Ishikawa (cell line): ENCODE results near the gene UBL4A.

Source experiments
- CEBPB ChIP-seq: IDR thresholded peaks from 2 replicates; pipeline ENCODE4 v1.6.1; 2012
- CREB1 ChIP-seq: IDR thresholded peaks from 2 replicates; pipeline ENCODE4 v1.6.1; 2012; ENCODE audit warnings: low read depth
- EGR1 ChIP-seq: IDR thresholded peaks from 2 replicates; pipeline ENCODE4 v1.6.1; 2012
- EP300 ChIP-seq: IDR thresholded peaks from 2 replicates; pipeline ENCODE4 v1.6.1; 2012; ENCODE audit warnings: borderline replicate concordance
- FOXM1 ChIP-seq: IDR thresholded peaks from 2 replicates; pipeline ENCODE4 v1.6.1; 2012; ENCODE audit warnings: low read depth, borderline replicate concordance
- NFIC ChIP-seq: IDR thresholded peaks from 2 replicates; pipeline ENCODE4 v1.6.1; 2012
- RAD21 ChIP-seq: IDR thresholded peaks from 2 replicates; pipeline ENCODE4 v1.6.1; 2012; ENCODE audit warnings: low read depth
- TAF1 ChIP-seq: IDR thresholded peaks from 2 replicates; pipeline ENCODE4 v1.6.1; 2012; ENCODE audit warnings: low read depth, mild to moderate bottlenecking
- TCF12 ChIP-seq: IDR thresholded peaks from 2 replicates; pipeline ENCODE4 v1.6.1; 2012; ENCODE audit warnings: low read depth
- TEAD4 ChIP-seq: IDR thresholded peaks from 2 replicates; pipeline ENCODE4 v1.6.1; 2012
- YY1 ChIP-seq: IDR thresholded peaks from 2 replicates; pipeline ENCODE4 v1.6.1; 2012; ENCODE audit warnings: low read depth
- ZBTB7A ChIP-seq: IDR thresholded peaks from 2 replicates; pipeline ENCODE4 v1.6.1; 2012; ENCODE audit warnings: low read depth
- TF ChIP-seq, protein P1 (sequence below): IDR thresholded peaks from 2 replicates; pipeline ENCODE4 v1.6.1; 2012
- TF ChIP-seq, protein P2 (sequence below): IDR thresholded peaks from 2 replicates; pipeline ENCODE4 v1.6.1; 2012; ENCODE audit warnings: low read depth, mild to moderate bottlenecking
- TF ChIP-seq, protein P3 (sequence below): IDR thresholded peaks from 2 replicates; pipeline ENCODE4 v1.6.1; 2012

The UBL4A gene

DNA sequence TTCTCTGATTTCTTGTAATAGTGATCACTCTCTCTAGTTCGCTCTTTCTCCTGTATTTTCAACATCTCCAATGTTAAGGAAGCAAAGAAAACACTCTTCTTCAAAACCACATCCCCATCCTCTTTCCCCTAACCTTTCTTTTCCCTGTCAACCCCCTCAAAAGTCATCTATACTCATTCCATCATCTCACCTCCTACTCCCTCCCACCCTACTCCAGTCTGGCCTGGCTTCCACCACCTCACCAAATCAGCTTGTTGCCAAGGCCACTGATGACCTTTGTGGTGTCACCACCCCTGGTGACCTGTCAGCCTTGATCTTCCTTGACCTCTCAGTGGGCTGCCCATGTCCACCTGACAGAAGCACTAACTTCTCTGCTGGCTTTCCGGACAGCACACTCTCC lies 27.3 kb upstream of the UBL4A start:
- TF ChIP-seq RAD21 (no peak), CEBPB (no peak), YY1 (no peak), TAF1 (no peak), TCF12 (no peak), EGR1 (no peak), CREB1 (no peak), ZBTB7A (no peak), TEAD4 (no peak), NFIC (no peak)
- TF ChIP-seq, protein P1, sequence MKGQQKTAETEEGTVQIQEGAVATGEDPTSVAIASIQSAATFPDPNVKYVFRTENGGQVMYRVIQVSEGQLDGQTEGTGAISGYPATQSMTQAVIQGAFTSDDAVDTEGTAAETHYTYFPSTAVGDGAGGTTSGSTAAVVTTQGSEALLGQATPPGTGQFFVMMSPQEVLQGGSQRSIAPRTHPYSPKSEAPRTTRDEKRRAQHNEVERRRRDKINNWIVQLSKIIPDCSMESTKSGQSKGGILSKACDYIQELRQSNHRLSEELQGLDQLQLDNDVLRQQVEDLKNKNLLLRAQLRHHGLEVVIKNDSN = no peak
- TF ChIP-seq, protein P2, sequence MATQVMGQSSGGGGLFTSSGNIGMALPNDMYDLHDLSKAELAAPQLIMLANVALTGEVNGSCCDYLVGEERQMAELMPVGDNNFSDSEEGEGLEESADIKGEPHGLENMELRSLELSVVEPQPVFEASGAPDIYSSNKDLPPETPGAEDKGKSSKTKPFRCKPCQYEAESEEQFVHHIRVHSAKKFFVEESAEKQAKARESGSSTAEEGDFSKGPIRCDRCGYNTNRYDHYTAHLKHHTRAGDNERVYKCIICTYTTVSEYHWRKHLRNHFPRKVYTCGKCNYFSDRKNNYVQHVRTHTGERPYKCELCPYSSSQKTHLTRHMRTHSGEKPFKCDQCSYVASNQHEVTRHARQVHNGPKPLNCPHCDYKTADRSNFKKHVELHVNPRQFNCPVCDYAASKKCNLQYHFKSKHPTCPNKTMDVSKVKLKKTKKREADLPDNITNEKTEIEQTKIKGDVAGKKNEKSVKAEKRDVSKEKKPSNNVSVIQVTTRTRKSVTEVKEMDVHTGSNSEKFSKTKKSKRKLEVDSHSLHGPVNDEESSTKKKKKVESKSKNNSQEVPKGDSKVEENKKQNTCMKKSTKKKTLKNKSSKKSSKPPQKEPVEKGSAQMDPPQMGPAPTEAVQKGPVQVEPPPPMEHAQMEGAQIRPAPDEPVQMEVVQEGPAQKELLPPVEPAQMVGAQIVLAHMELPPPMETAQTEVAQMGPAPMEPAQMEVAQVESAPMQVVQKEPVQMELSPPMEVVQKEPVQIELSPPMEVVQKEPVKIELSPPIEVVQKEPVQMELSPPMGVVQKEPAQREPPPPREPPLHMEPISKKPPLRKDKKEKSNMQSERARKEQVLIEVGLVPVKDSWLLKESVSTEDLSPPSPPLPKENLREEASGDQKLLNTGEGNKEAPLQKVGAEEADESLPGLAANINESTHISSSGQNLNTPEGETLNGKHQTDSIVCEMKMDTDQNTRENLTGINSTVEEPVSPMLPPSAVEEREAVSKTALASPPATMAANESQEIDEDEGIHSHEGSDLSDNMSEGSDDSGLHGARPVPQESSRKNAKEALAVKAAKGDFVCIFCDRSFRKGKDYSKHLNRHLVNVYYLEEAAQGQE = no peak

DNA sequence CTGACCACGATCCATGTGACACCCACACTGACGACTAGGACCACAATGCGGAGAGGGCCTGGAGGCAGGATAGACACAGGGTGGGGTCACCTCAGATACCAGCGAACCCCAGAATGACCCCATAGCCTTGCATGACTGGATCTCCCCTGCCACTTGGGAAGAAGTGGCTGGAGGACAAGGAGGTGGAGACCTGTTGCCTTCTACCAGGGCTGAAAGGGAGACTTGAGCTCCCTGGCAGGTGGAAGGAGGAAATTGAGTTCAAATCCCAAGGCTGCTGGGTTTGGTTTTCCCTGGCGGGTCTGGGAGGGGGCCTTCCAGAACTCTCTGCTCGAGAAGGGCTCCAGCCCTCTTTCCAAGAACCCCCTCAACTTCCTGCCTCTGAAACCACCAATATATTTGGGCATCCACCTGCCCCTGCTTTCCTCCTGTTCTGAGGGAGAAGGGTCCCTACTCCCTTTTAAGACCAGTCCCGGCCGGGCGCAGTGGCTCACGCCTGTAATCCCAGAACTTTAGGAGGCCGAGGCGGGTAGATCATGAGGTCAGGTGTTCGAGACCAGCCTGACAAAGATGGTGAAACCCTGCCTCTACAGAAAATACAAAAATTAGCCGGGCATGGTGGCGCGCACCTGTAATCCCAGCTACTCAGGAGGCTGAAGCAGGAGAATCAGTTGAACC lies 26.6 kb upstream of the UBL4A start:
- TF ChIP-seq YY1 (no peak), TCF12 (no peak), CREB1 (no peak), TAF1 (no peak), TEAD4 (no peak), RAD21 (no peak), FOXM1 (no peak), NFIC (no peak), CEBPB (no peak)
- TF ChIP-seq, protein P1 = no peak

DNA sequence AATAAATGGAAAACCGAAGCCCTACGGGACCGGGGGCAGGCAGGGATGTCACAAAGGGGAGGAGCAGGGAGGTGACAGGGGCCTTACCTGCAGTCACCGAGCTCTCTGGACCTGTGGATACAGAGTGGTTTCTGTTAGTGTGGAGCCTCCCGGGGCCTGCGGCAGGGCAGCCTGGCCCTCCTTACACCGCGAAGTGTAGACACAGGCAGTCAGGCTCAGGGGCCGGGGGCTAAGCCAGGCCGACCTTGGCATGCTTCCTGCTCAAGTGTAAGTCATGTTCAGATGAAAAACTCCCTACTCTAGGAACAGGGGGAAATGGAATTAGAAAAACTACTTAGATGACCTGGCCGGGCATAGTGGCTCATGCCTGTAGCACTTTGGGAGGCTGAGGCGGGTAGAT lies 25.3 kb upstream of the UBL4A start:
- TF ChIP-seq RAD21 = no peak
- TF ChIP-seq ZBTB7A = no peak
- TF ChIP-seq TAF1 = no peak
- TF ChIP-seq CREB1 = no peak
- TF ChIP-seq, protein P2 = no peak
- TF ChIP-seq, protein P1 = no peak

DNA sequence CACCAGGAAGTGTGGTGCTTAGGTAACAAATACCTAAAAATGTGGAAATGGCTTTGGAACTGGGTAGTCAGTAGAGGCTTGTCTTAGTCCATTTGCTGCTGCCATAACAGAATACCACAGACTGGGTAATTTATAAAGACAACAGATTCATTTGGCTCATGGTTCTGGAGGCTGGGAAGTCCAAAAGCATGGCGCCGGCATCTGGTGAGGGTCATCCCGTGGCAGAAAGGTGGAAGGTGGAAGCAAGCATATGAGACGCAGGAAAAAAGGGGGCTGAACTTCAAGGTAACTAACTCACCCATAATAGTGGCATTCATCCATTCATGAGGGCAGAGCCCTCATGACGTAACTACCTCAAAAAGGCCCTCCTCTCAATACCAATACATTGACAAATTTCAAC lies 23.0 kb upstream of the UBL4A start:
- TF ChIP-seq, protein P3, sequence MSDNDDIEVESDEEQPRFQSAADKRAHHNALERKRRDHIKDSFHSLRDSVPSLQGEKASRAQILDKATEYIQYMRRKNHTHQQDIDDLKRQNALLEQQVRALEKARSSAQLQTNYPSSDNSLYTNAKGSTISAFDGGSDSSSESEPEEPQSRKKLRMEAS = no peak
- TF ChIP-seq RAD21 (no peak), ZBTB7A (no peak), EP300 (no peak), EGR1 (no peak), CREB1 (no peak), CEBPB (no peak), YY1 (no peak)
- TF ChIP-seq, protein P1 = no peak

DNA sequence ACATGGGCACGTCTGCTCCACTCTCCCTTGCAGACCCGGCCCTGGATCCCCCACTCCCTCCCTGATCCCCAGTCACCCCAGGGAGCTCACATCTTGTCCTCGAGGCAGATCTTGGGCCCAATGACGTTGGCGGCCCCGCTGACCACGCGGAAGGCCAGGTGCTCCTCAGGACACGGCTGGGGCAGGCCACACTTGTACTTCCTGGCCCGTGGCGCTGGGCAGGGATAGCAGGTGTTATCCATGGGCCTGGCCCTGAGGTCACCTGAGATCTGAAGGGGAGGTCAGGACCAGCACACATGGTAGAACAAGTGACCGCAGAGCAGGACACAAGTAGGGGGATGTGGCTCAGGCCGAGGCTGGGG lies 21.9 kb upstream of the UBL4A start:
- TF ChIP-seq CEBPB = no peak
- TF ChIP-seq EP300 = no peak
- TF ChIP-seq, protein P2 = no peak
- TF ChIP-seq TAF1 = no peak
- TF ChIP-seq TCF12 = no peak
- TF ChIP-seq ZBTB7A = no peak
- TF ChIP-seq RAD21 = no peak
- no peak for TF ChIP-seq NFIC
